ENCODE measurements around the gene TRAPPC12.
A peak's percentile ranks its signal among the peaks of the same experiment; 100 is the strongest.

TRAPPC12 gene

DNA sequence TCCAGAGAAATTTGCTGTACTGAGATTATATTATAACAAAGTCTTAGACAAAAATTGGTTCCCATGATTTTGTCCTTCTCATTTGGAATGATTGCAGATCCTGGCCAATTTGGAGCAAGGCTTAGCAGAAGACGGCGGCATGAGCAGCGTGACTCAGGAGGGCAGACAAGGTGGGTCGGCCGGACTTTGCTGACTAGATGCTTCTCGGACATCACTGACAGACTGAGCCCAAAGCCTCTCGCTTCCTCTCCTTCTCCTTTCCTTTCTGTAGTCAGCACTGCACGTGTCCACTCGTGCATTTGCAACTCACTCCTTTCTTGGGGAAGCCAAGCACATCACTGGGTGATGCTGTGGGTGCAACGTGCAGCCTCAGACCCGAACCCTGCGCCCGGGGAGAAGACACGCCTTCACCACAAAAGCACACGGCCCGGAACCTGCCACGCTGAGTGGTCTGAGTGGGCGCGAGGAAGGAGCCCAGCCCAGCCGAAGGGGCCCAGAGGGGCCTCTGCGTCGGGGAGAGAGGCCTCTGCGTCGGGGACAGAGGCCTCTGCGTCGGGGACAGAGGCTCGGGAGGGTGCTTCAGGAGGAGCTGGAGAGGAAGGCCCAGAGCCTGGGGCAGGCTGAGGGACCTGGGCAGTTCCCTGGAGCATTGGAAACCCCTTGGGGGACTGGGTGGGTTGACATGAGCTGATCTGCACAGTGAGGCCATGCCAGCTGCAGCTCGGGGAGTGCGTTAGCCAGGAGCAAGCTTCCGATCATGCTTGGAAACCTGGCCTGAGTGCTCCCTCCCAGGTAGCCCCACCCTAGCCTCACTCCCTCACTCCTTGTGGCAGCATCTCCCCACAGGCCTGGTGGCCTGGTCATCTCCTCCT is 78.3 kb downstream of the TRAPPC12 start:
- DNase-seq = no peak

DNA sequence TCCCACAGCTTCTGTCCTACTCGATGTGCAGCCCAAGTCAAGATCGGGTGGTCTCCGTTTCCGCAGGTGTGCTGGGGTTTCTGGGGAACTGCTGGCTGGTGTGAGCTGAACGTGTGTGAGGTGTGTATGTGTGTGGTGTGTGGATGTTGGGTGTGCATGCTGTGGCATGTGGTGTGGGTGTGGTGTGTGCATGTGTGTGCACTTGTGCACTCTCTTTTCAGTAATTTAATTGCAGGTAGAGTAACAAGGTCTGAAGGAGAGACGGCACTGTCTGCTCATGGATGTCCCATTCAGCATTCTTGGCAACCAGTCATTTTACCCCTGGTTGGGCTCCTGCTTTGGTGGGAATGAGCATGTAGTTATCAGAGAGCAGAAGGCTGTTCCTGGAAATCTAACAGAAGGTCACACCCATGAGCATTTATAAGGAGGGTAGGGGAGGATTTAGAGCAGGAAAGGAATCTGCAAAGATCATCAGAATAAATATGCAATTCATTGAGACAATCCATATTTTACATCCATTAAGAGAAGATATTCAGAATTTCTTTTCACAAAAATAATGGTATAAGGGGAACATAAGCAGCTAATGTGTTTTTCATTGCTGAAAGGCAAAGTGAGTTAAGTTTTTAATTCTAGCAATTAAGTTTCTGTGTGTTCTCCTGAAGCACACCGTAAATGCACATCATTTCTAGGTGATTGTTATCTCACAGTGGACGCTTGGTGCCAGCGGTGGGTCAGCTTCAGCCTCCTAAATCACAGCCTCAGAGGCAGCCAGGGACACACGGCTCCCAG is 79.1 kb downstream of the TRAPPC12 start:
- DNase-seq = no peak

DNA sequence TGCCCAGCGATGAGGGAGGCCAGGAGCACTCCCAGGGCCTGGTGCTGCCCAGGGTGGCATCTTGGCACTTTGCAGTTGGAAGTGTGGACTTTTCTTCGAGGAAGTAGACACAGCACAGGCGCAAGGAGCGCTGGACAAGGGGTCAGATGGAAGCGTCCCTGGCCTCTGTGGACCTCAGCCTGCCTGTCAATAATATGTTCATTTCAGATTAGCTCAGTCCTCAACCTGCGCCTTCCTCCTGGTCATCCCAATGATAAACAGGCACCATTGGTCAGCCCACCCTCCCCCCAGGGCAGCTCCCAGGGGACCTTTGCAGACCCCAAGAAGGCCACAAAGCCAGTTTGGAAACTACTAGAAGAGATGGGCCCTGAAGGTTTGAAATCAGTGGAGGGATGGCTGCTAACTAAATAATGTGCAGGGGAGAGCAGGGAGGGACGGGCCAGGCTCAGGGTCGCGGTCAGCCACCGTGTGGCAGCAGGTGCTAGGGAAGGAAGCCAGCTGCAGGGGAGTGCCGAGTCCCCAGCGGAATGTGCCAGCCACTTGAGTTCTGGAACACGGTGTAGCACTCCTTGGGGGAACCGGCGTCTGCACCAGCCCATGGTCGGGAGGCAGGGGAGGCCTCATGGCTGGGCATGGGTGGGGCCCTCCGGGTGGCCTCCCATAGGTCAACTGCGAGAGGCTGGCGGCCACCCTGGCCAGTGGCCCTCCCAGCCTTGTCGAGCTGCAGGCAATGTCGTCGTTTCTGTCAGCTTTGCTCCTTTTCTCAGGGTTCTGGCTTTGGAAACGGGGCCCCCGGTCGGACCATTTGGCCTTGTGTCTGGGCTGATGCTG is 79.9 kb downstream of the TRAPPC12 start:
- DNase-seq = no peak

DNA sequence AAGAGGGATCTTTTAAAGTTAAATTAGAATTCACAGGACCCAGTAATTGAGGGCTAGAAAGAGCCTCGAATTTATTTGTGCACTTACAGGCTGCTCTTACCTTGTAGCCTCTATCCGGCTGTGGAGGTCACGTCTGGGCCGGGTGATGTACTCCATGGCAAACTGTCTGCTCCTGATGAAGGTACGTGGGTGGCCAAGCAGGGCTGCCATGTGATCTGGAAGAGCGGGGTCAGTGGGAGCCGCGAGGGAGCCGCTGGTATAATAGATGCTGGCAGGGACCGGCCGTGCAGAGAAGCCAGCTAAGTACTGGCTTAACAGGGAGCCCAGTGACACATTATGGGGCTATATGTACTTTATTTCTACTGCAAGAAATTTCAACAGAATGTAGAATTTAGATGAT is 80.7 kb downstream of the TRAPPC12 start:
- no peak for DNase-seq

DNA sequence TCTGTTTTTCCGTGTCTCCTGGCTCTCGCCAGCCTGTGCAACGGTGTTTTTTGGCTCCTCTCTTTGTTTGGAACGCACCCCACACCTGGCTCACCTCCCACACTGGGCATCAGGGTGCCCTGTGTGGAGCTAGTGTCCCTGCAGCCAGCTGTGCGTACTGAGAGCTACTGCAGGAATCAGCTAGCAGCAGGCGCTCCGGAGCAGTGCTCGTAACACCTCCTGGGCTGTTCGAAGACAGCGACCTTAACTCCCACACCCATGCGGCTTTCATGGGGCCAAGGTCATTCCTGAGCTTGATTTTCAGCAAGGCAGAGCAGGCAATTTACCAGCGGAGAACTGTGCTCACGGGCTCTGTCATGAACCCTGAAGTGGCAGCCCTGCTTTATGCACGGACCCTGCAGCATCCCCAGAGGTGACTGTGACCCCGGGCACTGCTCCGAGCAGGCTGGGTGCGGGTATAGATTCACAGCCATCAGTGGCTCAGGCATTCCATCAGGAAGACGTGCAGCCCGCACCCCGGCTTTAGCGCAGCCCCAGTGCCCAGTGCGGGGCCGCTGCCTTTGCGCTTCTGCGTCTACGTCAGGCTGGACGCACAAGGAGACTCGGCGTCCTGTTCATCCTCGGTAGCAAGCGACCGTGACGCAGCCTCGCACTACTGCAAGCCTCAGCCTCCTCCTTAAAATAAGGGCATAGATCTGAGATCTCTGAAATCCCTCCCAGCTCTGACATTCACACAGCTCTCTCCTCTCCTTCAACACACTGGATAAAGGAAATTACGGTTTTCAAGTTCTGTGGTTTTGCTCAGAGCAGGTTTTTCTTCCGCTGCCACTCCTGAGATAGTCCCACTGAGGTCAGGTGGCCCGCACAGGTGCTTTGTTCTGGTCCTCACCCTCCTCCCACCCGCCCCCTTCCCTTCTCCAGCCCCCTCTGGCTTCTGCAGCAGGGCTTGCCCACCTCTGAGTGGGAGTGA is 81.6 kb downstream of the TRAPPC12 start:
- no peak for DNase-seq

DNA sequence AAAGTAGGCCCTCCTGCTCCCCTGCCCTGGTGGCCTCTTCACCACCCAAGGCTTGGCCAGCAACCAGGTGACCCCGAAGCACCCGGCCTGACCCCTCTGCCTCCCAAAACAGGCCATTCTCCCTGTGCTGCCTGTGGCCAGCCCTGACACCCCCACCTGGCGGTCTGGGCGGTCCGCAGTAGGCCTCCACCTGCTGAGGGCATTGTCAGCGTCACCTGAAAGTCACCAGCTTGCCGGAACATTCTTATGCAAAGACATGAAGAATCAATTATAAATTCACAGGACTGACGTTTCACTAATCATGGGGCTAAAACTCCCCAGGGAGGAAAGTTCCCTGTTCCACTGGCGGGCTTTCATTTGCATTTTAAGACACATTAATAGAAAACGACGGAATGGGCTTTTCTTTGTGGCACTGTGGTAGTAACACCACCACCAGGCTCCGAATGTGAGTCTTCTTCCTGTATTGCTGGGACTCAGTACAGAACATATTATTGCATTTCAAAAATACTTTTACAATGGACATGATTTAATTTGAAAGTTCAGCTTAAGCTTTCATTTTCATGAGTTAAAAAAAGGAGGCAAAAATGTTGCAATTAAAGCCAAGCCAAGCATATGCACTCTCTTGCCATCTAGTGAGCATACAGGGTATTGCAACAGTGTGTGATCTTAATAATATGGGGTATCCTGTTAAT is 82.5 kb downstream of the TRAPPC12 start:
- no peak for DNase-seq

DNA sequence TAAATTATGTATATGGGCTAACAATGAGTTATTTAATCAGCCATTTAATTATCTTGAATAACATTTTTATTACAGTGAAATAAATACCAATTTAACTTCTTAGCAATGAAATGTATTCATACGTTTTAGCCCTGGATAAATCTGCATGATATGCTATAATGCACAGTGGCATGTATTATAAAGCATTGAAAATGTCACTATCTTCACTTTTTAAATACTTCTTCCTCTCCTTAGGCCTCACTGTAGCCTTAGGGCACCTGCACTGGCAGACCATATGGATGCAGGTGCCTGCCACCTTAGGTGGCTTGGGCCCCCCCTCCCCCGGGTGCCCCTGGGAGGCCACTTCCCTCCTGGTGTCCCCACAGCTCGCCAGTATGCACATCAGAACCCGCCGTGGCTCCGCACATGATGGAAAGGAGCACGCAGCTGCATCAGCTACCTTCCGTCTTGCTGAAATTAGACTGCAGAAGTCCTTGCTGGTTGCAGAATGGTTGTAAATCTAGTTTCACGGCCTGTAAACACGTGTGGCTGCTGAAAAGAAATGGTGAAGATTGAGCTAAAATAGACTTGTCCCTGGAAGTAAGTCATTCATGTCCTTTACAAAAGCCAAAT is 83.1 kb downstream of the TRAPPC12 start:
- no peak for DNase-seq

DNA sequence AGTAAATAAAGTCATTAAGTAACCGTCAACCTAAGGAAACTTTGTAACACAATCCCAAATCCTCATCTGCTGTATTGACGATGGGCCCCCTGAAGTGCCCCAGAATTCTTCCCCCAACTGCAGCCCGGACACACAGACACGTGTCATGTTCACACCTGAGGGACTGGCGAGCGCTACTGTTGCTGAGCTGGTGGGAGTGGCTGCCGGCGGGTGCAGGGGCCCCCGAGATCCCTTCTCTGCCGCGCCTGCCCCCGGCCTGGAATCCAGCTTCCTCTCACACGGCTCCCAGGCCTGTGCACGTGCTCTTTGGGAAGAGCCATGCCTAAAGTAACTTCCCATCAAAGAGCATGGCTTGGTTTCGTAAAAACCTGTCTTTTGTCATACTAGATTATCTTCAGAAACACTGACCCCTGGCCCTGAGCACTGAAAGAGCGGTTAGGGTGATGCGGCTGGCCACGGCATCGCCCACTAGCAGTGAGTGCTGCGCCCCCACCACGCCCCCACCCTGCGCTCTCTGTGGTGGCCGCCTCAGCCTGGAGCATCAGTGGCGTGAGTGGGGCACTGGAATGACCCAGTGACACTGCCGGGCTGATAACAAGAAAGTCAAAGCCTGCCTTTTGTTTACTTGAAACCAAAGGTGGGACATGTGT is 83.8 kb downstream of the TRAPPC12 start:
- DNase-seq = no peak

DNA sequence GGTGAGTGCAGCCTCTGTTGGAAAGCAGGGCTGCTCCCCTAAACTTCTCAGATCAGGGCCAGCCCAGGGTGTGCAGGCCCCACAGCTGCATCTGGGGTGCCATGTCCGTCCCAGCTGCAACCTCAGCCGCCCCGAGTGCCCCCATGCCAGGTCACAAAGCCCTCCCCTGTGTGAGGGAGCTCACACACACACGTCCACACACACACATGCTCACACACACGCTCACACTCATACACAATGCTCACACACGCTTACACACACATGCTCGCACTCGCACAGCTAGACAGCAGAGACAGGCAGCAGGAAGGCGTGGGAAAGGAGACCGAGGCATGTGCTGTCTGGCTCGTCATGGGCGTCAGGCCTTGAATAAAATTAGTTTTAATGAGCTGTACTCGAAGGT is 84.5 kb downstream of the TRAPPC12 start:
- no peak for DNase-seq

DNA sequence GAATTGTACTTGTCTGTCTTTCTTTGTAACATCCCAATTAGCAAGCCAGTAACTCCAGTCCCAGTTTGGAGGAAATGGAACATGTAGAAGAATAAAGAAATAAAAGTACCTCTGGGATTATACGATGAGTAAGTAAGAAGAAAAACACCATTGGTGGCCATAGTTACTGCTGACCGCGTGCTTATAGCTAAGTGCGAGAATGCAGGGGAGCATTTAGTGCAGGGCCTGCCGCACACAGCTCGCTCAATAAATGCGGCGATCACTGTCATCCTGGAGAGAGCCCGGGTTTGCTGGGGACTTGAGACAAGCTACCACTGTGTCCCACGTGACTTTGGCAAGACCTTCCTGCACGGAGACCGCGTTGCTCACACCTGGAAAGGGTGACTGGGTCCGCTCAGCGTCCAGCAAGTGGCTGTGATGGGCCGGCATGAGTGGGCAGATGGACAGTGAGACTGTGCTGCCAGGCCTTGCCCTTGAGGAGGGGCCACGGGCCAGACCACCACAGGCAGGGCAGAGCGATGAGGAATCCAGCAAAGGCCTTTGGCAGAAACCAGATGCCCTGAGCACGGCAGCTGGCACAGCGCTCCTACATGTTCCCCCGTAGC is 85.0 kb downstream of the TRAPPC12 start:
- DNase-seq = no peak

DNA sequence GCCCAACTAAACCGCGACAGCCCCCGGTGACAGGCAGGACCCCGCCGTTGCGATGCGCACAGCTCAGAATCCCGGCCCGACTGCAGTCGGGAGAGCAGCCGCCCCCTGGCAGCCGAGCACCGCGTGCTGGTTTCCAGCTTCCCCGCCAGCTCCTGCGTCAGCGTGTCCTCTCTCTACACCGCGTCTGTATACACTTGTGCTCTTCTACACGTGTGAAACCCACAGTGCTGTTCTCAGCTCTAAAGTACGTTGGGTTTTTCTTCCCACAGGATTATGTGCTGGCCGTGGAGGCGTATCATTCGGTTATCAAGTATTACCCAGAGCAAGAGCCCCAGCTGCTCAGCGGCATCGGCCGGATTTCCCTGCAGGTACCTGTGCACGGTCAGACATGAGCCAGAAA is 85.8 kb downstream of the TRAPPC12 start:
- DNase-seq = no peak

DNA sequence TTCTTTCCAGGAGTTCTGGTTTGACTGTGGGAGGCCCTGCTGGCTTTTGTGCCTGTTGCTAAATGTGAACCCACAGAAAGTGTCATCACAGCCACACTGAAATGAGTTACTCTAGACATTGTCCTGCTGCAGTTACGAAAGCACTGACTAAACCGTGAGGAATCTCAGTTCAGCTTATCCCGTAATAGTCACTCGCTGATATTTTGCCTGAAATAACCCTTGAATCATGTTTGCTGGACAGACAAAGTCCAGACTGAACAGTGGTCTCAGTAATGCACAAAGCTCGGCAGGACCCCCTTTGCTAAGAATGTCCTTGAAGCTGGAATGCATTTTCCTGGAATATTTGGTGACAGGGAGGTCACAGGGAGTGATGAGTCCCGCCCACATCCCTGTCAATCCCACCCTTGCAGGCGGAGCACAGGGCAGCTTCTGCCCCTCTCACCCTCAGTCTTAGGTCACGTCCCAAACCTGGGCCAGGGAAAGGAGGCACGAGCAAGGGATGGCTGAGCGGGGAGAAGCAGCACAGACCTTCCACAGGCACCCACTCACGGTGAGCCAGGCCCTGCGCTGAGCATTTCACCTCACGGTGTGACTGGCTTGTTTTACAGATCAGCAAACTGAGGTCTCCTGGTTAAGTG is 86.5 kb downstream of the TRAPPC12 start:
- peak; percentile 58 for DNase-seq

DNA sequence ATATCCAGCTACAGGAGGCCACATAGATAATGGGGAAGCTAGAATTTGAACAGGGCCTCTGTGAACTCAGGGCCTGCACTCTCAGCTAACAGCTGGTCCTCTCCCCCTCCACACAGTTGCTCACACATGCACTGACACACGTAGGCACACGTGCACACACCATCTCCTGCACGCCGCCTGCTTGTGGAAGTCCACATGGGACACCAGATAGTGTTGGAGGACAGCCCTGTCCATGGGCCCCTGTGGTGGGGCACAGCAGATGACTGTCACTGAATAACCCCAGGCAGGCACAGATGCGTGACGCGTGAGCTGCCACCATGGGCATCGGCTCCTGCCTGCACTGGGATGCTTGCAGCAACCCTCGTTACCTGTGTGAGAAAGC is 87.0 kb downstream of the TRAPPC12 start:
- DNase-seq = no peak

DNA sequence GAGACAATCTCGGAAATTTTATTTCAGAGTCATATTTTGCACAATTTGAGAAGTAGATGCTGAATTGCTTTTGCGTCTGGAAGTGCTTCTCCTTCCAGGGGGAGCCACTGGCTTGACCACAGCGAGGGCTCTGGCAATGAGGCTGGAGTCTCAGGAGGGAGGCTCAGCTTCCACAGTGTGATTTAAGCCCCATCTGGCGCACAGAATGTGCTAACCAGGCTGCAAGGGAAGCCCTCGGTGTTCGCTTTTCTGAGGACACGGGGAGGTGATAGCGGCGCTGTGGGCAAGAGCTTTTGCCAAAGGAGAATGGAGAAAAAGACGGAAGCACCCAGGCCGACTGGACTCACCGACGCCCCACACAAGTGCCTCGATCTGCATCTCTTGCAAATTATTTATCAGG is 87.5 kb downstream of the TRAPPC12 start:
- no peak for DNase-seq

DNA sequence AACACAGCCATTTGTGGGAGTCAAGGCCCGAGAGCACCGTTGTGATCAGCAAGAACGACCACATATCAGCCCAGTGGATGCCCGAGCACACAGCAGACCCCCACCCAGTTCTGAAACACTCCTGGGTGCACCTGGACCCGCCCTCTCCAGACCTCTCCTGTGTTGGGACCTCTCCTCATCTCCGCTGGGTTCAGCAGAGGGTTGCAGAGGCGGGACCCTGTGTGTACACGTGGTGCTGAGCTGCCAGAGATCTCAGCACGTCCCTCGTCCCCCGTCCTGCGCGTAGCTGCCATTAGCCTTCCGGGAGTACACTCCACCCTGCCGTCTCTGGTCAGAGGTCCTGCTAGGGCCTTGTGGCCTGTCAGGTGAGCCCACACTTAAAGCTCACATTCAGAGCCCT is 88.2 kb downstream of the TRAPPC12 start:
- no peak for DNase-seq

DNA sequence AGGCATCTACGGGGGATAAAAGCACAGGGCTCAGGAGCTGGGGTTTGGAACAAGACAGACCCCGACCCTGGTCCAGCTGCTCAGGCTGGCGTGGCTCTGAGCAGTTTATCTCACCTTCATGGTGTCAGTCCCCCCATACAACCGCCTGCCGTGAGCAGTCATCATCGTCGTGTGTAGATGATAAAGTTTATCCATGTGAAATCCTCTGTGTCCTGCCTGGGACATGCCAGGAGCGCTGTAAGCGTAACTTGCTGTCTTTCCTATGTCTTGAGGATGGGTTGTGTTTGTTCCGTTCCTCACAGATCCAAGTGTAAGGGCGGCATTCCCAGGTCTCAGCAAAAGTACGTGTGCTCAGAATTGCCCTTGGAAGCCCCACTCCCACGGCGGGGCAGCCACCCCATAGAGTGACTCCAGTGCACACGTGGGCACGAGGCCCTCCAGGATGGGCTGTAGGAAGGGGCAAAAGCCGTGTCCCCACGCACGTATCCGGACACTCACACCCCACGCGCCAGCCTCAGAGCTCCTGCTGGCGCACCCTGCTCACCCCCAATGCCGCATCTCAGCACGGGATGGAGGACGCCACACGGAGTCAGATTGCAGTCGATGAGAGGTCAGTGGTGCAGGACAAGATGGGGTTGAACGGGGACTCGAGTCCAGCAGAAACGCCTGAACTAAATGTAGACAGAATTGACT is 88.9 kb downstream of the TRAPPC12 start:
- no peak for DNase-seq

DNA sequence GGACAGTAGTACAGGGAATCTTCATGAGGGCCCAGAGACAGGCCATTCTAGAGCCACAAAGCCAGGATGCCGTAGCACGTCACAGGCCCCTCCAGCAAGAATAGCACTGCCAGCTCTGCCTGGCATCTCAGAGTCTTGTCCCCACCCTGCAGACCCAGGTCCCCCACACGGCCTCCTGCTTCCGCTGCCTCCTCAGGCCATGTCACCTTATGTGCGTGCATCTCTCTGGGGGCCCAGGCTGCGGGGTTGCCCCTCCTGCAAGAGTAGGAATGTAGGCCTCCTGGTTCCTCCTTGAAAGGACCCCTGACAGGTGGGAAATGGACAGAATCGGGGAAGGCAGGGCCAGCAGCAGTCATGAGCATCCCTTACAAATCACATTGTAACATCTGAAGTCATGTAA is 90.0 kb downstream of the TRAPPC12 start:
- no peak for DNase-seq

DNA sequence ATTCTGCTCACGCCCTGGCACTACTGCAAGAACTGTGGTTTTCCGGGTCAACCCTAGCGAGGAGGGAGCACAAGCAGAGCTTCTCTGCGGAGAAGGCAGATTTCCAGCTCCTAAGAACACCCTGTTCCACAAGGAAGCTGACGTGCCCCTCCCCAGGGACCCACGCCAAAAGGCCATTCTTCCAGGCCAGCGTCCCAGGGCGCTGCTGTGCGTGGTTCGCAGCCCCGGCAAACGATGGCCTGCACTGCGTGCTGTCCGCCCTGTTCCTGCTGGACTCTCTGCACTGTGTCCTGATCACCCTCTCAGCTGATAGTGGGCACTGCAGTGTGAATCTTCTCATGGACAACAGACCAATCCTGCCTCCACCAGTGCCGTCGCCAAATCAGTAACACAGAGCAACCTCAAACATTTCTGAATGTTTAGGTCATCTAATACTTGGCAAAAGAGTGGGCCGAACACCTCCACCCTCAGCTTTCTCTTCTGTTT is 90.7 kb downstream of the TRAPPC12 start:
- no peak for DNase-seq

All from 8988T (cell line).